Dermis blood vessel endothelial cell (primary cell): ENCODE results near the gene SELENOM. TPM values are rescaled to one million over a fixed set of nuclear protein-coding genes. Genes with fewer than 3 reads are reported as not detected.
"Not testable (repeated sequence)": the region's sequence is repeated elsewhere in the genome, so short reads cannot be mapped to it uniquely, and the experiment has no call there.

ENCODE experiments used
- DNase-seq: peaks from one replicate; pipeline ENCODE4 v3.0.0; 2010
- total RNA-seq: library from RNA; depleted of rRNA; stranded (reverse); fragments of >200 nt; gene quantifications from 2 replicates; pipeline ENCODE4 v1.2.3, GENCODE V29; 2014

SELENOM gene
- total RNA-seq, 1 donor from 2014 or later = 33.7 TPM

DNA sequence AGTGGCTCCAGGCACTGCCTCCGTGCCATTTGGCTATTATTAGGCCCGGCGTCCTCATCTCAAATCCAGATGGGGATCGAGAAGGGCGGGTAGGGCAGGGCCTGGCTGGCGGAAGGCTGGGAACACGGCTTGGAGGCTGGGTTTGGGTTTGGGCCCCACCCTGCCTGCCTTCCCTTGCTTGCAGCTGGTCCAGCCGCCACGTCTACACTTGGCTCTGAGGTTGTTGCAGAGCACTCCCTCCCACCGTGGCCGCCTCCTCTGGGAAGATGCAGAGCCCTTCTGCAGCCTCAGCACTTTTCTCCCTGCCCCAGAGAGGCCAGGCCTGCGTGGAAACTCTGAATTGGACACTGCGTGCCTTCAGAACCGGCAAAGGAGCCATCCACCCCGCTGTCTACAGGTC is 31.4 kb downstream of the SELENOM start:
- no peak for DNase-seq

DNA sequence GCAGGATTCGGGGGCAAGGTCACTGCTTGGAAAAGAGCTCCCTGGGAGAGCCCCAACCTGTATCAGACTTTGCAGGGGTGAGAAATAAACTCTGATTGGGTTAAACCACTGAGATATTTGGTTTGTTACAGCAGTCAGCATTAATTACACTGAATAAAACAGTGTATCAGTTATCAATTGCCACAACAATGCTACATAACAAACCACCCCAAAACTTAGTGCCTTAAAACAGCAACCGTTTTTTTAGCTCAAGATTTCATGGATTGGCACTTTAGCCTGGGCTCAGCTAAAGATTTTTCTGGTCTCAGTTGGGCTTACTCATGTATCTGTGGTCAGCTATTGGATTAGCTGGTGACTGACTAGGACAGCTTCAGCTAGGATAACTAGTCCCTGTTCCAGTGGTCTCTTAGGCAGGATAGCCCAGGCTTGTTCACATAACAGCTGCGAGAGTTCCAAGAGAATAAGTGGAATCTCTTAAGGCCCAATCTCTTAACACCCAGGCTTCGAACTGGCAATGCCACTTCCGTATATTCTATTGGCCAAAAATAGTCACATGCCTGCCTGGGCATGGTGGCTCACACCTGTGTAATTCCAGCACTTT is 33.7 kb downstream of the SELENOM start:
- DNase-seq = not testable (repeated sequence)

DNA sequence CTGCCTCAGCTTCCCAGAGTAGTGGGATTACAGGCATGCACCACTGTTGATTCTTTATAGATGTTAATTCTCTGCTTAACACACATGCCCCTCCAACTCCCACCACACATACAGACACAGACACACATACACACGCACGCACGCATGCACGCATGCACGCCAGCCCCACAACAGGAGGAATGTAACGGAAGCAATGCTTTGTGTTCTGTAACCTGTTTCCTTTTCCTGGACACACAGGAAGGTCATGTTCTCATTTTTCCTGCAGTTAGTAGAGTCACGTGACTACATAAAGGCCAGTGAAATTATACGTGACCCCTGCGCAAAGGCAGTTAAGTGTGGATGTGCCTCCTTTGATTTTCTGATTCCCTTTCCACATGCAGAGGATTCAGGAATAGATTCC is 34.2 kb downstream of the SELENOM start:
- DNase-seq = peak; percentile 69

DNA sequence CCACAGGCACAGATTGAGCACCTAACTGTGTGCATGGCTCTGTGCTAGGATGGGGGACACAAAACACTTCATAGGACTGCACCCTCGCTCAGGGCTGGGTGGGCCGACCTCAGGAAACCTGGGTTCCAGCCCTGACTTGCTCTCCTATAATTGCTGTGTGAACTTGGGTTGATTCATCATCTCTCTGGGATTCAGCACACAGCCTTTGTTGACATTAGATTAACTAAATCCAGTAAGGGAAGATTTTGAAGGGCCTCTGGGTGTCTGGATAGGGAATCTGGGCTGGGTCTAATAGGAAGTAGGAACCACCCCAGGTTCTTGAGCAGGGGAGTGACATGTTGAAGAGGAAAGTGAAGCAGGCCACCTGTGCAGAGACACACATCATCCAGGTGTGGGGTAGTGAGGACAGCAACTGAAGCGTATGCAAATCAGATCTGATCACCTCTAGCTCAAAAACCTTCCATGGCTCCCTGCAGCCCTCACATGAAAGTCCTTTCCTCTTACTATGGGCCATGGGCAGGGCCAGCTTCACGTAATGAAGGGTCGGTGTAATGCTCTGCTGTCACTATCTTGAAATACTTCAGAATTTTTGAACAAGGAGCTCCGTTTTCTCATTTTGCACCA is 37.6 kb downstream of the SELENOM start:
- not testable (repeated sequence) for DNase-seq

DNA sequence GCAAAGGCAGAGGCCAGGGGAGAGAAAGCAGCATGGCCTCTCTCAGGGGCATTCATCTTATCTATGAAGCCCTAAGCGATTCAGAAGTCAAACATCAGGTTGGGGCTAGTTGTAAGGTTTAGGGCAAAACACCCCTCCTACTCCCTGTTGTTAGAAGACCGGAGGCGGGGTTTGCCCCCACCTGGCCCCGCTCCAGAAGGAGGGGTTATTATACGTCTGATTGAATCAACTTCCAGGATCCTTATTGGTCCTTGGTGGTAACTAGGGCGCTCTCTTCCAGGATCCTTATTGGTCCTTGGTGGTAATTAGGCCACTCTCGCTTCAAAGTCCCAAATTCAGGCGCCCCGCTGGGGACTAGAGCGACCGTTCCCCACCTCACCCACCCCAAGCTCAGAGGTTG is 38.4 kb downstream of the SELENOM start:
- DNase-seq = no peak

DNA sequence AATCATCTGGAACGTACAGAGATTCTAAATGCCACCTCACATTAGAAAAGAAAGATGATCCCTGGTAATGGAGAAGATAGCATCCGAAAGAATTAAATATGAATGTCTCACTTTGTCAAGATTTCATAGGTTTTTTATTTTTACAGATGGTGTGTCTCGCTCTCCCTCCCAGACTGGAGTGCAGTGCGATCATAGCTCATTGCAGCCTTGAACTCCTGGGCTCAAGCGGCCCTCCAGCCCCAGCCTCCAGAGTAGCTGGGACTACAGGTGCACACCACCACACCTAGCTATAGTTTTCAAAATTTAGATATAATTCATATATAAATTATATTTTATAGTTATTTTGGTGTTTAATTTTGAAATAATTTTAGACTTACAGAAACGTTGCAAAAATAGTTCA is 43.0 kb downstream of the SELENOM start:
- no peak for DNase-seq

DNA sequence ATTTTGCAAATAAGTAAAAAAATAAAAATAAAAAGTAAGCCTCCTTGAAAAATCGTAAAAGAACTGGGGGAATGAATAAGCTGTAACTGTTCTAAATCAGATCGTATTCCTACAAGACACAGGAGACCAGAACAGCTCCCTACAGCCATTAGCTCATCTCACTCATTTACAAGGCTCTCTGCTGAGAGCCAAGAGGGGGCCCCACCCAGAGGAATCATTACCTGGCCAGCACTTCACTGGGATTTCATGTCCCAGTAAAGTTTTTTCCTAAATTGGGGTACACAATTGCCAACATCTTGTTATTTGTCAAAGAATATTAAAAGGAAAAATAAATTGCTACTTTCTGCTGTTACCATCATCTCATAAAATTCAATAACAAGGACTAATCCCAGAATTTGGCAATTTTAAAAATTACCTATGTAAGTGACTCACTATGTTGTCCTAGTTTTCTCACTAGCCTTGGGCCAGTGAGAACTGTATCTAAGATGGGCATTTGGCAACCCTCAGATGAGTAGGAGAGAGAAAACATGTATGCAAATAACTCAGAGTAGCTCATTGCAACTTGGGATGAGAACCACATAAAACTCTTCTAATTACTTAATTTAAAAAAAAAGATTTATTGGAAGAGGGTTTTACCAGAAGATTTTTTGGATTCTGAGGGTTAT is 44.7 kb downstream of the SELENOM start:
- no peak for DNase-seq

DNA sequence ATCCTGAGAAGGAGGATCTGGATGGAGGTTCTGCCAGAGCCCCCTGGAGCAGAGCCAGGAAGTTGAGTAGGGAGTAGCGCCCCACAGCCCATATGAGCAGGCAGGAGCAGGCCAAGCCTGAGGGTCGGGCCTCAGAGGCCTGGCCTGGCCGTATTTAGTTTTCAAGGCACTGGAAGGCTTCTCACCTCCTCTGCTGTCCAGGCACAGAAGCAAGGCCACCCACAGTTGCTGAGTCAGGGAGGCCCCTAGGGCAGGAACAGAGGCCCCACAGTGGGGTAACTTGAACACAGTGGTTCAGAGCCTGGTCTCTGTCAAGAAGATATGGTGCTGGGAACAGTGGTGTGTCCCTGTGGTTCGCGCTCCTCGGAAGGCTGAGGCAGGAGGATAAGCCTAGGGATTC is 47.7 kb downstream of the SELENOM start:
- not testable (repeated sequence) for DNase-seq

DNA sequence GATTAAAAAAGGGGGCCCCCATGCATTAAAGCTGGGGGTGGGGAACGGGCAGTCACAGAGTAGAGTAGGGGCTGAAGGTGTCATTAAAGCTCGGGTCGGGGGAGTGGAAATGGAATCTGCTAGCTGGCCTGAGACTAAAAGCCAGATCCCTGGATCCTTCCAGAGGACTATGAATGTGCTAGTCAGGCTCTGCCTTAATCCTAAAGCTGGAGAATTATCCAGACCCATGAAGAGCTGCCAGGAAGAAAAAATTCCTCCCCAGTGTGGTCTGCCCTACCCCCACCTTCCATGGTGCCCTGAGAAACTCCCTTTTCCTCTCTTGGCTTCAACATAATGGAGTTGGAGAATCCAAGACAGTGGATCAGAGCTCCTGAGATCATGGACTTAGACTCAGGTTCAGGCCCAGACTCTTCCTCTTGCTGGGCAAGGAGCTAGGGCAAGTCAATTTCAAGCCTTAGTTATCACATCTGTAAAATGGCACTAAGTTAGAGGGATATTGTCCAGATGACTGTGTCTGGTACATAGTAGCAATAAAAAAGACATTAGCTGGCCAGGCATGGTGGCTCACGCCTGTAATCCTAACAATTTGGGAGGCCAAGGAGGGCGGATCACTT is 50.3 kb downstream of the SELENOM start:
- no peak for DNase-seq

DNA sequence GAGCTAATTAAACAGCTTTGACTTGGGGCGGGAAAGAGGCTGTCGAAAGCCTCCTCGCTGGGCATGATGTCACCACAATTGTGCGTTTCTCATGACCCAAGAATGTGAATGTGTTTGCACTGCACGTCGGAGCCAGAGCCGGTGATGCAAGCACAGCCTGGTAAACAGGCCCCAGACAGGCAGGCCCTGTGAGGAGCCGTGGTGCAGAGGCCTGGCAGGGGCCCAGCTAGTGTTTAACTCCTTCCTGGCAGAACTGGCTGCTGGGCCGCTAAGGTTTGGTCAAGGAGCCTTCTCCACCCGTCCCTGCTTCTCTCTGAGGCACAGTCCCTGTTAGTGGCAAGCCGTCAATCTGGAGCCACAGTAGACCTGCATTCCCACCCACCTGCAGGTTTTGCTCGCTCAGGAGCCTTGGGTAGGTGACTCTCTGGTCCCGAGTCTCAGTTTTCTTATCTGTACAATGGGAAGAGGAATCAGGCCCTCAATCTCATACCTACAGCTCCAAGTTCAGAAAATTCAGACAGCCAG is 51.7 kb downstream of the SELENOM start:
- peak; percentile 88 for DNase-seq

DNA sequence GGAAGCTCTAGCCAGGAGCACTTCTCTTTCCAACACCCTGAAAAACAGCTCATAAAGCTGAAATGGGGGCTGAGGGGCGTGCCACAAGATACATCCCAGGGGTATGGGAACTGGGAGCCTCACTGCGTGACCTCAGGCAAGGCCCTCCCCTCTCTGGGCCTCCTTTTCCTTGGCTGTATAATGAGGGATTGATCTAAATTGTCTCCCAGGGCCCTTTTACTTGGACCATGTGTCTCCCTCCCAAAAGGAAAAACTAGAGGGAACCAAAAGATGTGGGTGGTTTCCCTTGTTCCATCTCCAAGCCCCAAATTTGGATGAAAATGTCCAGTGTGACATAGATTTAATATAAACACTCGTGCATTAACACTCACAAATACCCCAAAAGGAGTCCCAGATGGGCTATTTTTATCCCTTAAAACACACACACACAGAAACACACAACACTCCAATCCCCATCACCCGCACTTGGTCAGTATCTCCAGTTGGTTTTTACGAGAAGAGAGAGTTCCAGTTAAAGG is 52.2 kb downstream of the SELENOM start:
- DNase-seq = no peak

Other genes with a start within 250 kb of the SELENOM start
- gene MORC2, start 138.8 kb downstream of the SELENOM start, total RNA-seq = 16.5 and 28.1 TPM in 2 replicates
- gene TUG1, start 138.3 kb downstream of the SELENOM start, total RNA-seq = 45.8 and 66.9 TPM in 2 replicates
- 269 and 319 TPM in 2 replicates for gene SMTN, start 26.2 kb downstream of the SELENOM start, total RNA-seq
- gene INPP5J, start 15.4 kb upstream of the SELENOM start, total RNA-seq = 0.33 TPM in 1 of 2 replicates, not detected in the other
- gene PLA2G3, start 32.9 kb upstream of the SELENOM start, total RNA-seq = not detected in 2 replicates
- gene RNF185, start 52.6 kb upstream of the SELENOM start, total RNA-seq = 30.3 and 34.3 TPM in 2 replicates
- 94.0 and 103 TPM in 2 replicates for gene LIMK2, start 104.7 kb upstream of the SELENOM start, total RNA-seq
- 15.4 and 17.2 TPM in 2 replicates for gene PIK3IP1, start 184.9 kb upstream of the SELENOM start, total RNA-seq
- 17.0 and 20.3 TPM in 2 replicates for gene PATZ1, start 238.8 kb upstream of the SELENOM start, total RNA-seq